Natural killer cell (primary cell): ENCODE results near the gene LNPEP. TPM values are rescaled to one million over a fixed set of nuclear protein-coding genes. Genes with fewer than 3 reads are reported as not detected.

Source experiments
- ATAC-seq, 3 donors: fragments of 150-1000 bp in 2 of 3; fragments of 200-7000 bp in 1 of 3; cut with Tn5 transposase; 1 replicate in 1 of 3; 2 replicates in 2 of 3; pipeline ENCODE4 v1.10.0; 2021; ENCODE audit warnings: mild to moderate bottlenecking in 2 of 3, moderate library complexity in 2 of 3
- DNase-seq, 2 donors: peaks; one replicate each; pipeline versions ENCODE4 v3.0.0 to v3.0.0-alpha.2; 2013 to 2021; ENCODE audit warnings: mixed read lengths in 1 of 2
- H3K27ac ChIP-seq: one replicate; pipeline ENCODE4 v1.5.1; 2013; ENCODE audit warnings: mild to moderate bottlenecking, low read length
- H3K27me3 ChIP-seq: one replicate; pipeline ENCODE4 v1.6.1; 2013; ENCODE audit warnings: low read length; ENCODE audit not compliant: control insufficient read depth, insufficient read depth
- H3K36me3 ChIP-seq: one replicate; pipeline ENCODE4 v1.6.1; 2013; ENCODE audit warnings: low read length; ENCODE audit not compliant: control insufficient read depth, insufficient read depth
- H3K4me1 ChIP-seq: one replicate; pipeline ENCODE4 v1.6.1; 2013; ENCODE audit warnings: low read length; ENCODE audit not compliant: control insufficient read depth, insufficient read depth
- H3K4me3 ChIP-seq: one replicate; pipeline ENCODE4 v1.5.1; 2013; ENCODE audit warnings: low read length
- H3K9me3 ChIP-seq: one replicate; pipeline ENCODE4 v1.6.1; 2013; ENCODE audit warnings: low read length; ENCODE audit not compliant: control insufficient read depth, insufficient read depth
- H3K27ac Mint-ChIP-seq, 2 donors: one replicate each; pipeline ENCODE4 v1.8.0; 2022; ENCODE audit warnings: mild to moderate bottlenecking in 2 of 2, mixed read lengths in 2 of 2, moderate library complexity in 1 of 2
- H3K27me3 Mint-ChIP-seq, 2 donors: one replicate each; pipeline ENCODE4 v1.8.0; 2022; ENCODE audit warnings: low read depth in 2 of 2, mixed read lengths in 2 of 2
- H3K36me3 Mint-ChIP-seq: one replicate; pipeline ENCODE4 v1.8.0; 2022; ENCODE audit warnings: mixed read lengths
- H3K4me1 Mint-ChIP-seq, 2 donors: one replicate each; pipeline ENCODE4 v1.8.0; 2022; ENCODE audit warnings: mixed read lengths in 2 of 2
- H3K4me3 Mint-ChIP-seq: one replicate; pipeline ENCODE4 v1.8.0; 2022; ENCODE audit warnings: mild to moderate bottlenecking, moderate library complexity, mixed read lengths
- H3K9me3 Mint-ChIP-seq, 2 donors: one replicate each; pipeline ENCODE4 v1.8.0; 2022; ENCODE audit warnings: mixed read lengths in 2 of 2
- CTCF ChIP-seq: fragments of 200-600 bp; IDR thresholded peaks from one replicate; pipeline ENCODE4 v1.8.0; 2022; ENCODE audit warnings: antibody characterized with exemption
- WGBS: methylation state at CpG from one replicate; pipeline ENCODE4 v1.1.7; 2013; ENCODE audit warnings: missing lambda C conversion rate; ENCODE audit not compliant: insufficient coverage; 5-methylcytosine and 5-hydroxymethylcytosine counted together
- intact Hi-C: fragments of 100-400 bp; cut with micrococcal nuclease; formaldehyde crosslinking; loops from one replicate; pipeline ENCODE4 v1.14.2; 2022
- total RNA-seq, 4 donors: library from RNA; stranded (reverse); fragments of 120-200 nt in 1 of 4; gene quantifications; one replicate each; pipeline versions ENCODE4 v1.2.3 to v1.2.4, GENCODE V29; 2013 to 2022

Gene LNPEP
- total RNA-seq, 3 donors from 2014 or later (not counting 1 experiment from before 2014, with no cell fraction given), result 126 to 162 (median 135) TPM

GRCh38 chr5:96919754-96920197 is 16.1 kb upstream of the LNPEP start:
- H3K27ac Mint-ChIP-seq, result peak overlapping the region; percentile 45 to 70
- H3K9me3 Mint-ChIP-seq, result no peaks in the 10 kb centered on the region
- peak; percentile 76 to 96 (median 93) for ATAC-seq

GRCh38 chr5:96920744-96921355 is 15.0 kb upstream of the LNPEP start:
- Mint-ChIP-seq H3K9me3 (no peaks in the 10 kb centered on the region), H3K27ac (peak overlapping the region; percentile 19 to 70), H3K27me3 (no peaks in the 10 kb centered on the region), H3K4me3 (no peak overlapping the region), H3K36me3 (no peaks in the 10 kb centered on the region), H3K4me1 (peaks cover 14% of the 10 kb centered on the region in 2 donors)
- intact Hi-C loops, result no loop called here
- Histone ChIP-seq H3K4me3 (no peak overlapping the region), H3K4me1 (peaks cover 5% of the 10 kb centered on the region), H3K27me3 (no peaks in the 10 kb centered on the region), H3K27ac (no peak overlapping the region), H3K9me3 (no peaks in the 10 kb centered on the region), H3K36me3 (peaks cover 31% of the 10 kb centered on the region)
- DNase-seq (no peak), ATAC-seq (no peak)
- no peak for TF ChIP-seq CTCF
- 91% methylated on average over 2 of the region's 3 CpGs for WGBS

More at GRCh38 chr5:96919754-96920197, 16.1 kb upstream of the LNPEP start:
- TF ChIP-seq CTCF, result no peak
- H3K4me1 Mint-ChIP-seq, result peaks cover 14% of the 10 kb centered on the region in 2 donors
- Histone ChIP-seq H3K36me3 (peaks cover 39% of the 10 kb centered on the region), H3K4me1 (peaks cover 5% of the 10 kb centered on the region), H3K27ac (no peak overlapping the region), H3K27me3 (no peaks in the 10 kb centered on the region), H3K9me3 (no peaks in the 10 kb centered on the region), H3K4me3 (no peak overlapping the region)
- intact Hi-C loops, result loop anchor here (1.0 kb wide), 1 partner anchor 16 kb away; no protein-coding TSS in a partner anchor
- no peak overlapping the region for H3K4me3 Mint-ChIP-seq
- no peak for DNase-seq
- no peaks in the 10 kb centered on the region for H3K36me3 Mint-ChIP-seq
- H3K27me3 Mint-ChIP-seq, result no peaks in the 10 kb centered on the region
- WGBS, result 86% methylated on average over 4 of the region's 4 CpGs

- no peak overlapping the region for H3K4me3 Mint-ChIP-seq
- Histone ChIP-seq H3K4me3 (no peak overlapping the region), H3K4me1 (peaks cover 5% of the 10 kb centered on the region), H3K36me3 (peaks cover 19% of the 10 kb centered on the region), H3K9me3 (no peaks in the 10 kb centered on the region), H3K27ac (no peak overlapping the region), H3K27me3 (no peaks in the 10 kb centered on the region)
- no peaks in the 10 kb centered on the region for H3K9me3 Mint-ChIP-seq
- no peak for TF ChIP-seq CTCF
- H3K36me3 Mint-ChIP-seq, result no peaks in the 10 kb centered on the region
- peaks cover 14% of the 10 kb centered on the region in 2 donors for H3K4me1 Mint-ChIP-seq
- H3K27me3 Mint-ChIP-seq, result no peaks in the 10 kb centered on the region
- WGBS, result 88% methylated on average over 10 of the region's 12 CpGs
- DNase-seq (no peak), ATAC-seq (no peak)
- intact Hi-C loops, result no loop called here
- peak overlapping the region in 1 of 2 donors; percentile 48 for H3K27ac Mint-ChIP-seq
Measured at GRCh38 chr5:96922499-96923244, 13.2 kb upstream of the LNPEP start.
